Activated T-cell treated with anti-CD3 and anti-CD28 coated beads, Interleukin-2, amount 50 U/mL, for 24 hours (primary cell): ENCODE measurements around the gene SH3BGRL3.
"Not testable (repeated sequence)": the region's sequence is repeated elsewhere in the genome, so short reads cannot be mapped to it uniquely, and the experiment has no call there.

Experiments used
- DNase-seq: peaks from one replicate; pipeline ENCODE4 v3.0.0-alpha.2; 2020
- H3K27ac Mint-ChIP-seq: 2 replicates; pipeline ENCODE4 v1.8.0; 2020; ENCODE audit warnings: mild to moderate bottlenecking, mixed read lengths
- H3K27me3 Mint-ChIP-seq: 2 replicates; pipeline ENCODE4 v1.8.0; 2020; ENCODE audit warnings: mixed read lengths
- H3K36me3 Mint-ChIP-seq: 2 replicates; pipeline ENCODE4 v1.8.0; 2020; ENCODE audit warnings: low read depth, mixed read lengths
- H3K4me1 Mint-ChIP-seq: 2 replicates; pipeline ENCODE4 v1.8.0; 2020; ENCODE audit warnings: low read depth, mixed read lengths
- H3K4me3 Mint-ChIP-seq: 2 replicates; pipeline ENCODE4 v1.8.0; 2020; ENCODE audit warnings: mild to moderate bottlenecking, moderate library complexity, mixed read lengths
- H3K9me3 Mint-ChIP-seq: 2 replicates; pipeline ENCODE4 v1.8.0; 2020; ENCODE audit warnings: mixed read lengths

SH3BGRL3 gene

DNA sequence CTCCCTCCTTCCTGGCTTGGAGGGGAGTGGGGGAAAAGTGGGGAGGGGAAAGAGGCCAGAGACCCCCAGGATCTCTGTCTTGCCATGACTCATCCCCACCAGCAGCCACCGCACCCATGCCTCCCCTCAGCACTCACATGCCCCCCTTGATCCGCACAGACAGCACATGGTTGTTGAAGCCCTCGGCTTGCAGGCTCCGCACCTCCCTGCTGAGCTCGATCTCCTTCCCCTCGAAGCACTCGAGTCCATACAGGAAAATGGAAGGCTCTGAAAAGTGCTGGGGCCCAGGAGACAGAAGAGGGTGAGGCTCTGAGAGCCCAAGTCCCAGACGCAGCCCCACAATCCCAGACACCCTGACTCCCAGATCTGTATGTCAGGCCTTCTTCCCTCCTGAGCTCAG is 48.7 kb downstream of the SH3BGRL3 start:
- H3K9me3 Mint-ChIP-seq, result no peaks in the 10 kb centered on the region
- DNase-seq, result no peak
- H3K36me3 Mint-ChIP-seq, result peaks cover 13% of the 10 kb centered on the region
- peaks cover 4% of the 10 kb centered on the region for H3K4me1 Mint-ChIP-seq
- H3K27me3 Mint-ChIP-seq, result no peaks in the 10 kb centered on the region
- H3K27ac Mint-ChIP-seq, result no peak overlapping the region
- H3K4me3 Mint-ChIP-seq, result no peak overlapping the region

DNA sequence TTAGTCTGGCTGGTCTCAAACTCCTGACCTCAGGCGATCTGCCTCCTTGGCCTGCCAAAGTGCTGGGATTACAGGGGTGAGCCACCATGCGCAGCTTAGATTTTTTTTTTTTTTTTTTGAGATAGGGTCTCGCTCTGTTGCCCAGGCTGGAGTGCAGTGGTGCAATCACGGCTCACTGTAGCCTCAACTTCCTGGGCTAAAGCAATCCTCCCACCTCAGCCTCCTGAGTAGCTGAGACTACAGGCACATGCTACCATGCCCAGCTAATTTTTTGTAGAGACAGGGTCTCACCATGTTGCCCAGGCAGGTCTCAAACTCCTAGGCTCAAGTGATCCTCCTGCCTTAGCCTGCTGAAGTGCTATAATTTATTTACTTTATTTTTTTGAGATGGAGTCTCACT is 49.5 kb downstream of the SH3BGRL3 start:
- H3K4me3 Mint-ChIP-seq, H3K27me3 Mint-ChIP-seq, H3K36me3 Mint-ChIP-seq, H3K4me1 Mint-ChIP-seq, DNase-seq, H3K27ac Mint-ChIP-seq, H3K9me3 Mint-ChIP-seq: not testable (repeated sequence)

DNA sequence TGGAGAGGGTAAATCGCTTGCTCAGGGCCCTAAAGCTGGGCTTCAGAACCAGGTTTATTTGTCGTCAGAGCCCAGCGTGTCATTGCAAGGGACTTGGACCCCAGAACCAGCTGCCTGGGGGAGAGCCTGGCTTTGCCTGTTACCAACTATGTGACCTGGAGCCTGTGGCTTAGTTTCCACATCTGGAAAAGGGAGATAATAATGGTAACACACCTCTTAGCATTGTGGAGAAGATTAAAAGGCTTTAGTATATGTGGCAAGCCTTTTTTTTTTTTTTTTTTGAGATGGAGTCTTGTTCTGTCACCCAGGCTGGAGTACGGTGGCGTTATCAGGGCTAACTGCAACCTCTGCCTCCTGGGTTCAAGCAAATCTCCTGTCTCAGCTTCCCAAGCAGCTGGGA is 50.4 kb downstream of the SH3BGRL3 start:
- DNase-seq, result no peak
- Mint-ChIP-seq H3K27me3 (no peaks in the 10 kb centered on the region), H3K4me1 (peaks cover 1% of the 10 kb centered on the region), H3K36me3 (no peaks in the 10 kb centered on the region), H3K4me3 (no peak overlapping the region), H3K27ac (no peak overlapping the region), H3K9me3 (no peaks in the 10 kb centered on the region)
